Measurements from ENCODE around the gene ULBP2. TPM values are rescaled to one million over a fixed set of nuclear protein-coding genes. Genes with fewer than 3 reads are reported as not detected.

ULBP2 gene
- total RNA-seq, 2 experiments from 2014 or later = 1.8 to 1.9 TPM

DNA sequence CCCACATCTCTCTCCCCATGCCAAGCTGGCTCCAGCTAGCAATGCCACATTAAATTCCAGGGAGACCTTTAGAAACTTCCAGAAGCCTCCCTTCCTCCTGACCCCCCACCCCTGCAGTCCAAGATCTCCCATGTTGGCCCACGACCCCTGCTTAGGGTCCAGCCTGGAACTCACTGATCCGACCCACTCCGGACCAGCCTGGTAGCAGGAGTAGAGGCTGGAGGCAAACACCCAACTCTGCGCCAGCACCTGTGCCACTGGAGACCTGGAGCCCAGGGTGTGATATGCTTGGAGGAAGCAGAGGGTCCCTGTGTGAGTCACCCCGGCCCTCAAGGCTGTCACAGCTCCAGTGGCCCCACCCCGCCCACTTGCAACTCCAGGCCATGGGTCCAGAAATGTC is 18.7 kb downstream of the ULBP2 start:
- Mint-ChIP-seq H3K4me1 (ENCODE audit: low read depth) (peaks cover 24% of the 10 kb centered on the region), H3K9me3 (no peaks in the 10 kb centered on the region), H3K4me3 (no peak overlapping the region), H3K27ac (no peak overlapping the region), H3K27me3 (peaks cover 91% of the 10 kb centered on the region), H3K36me3 (ENCODE audit: low read depth) (no peaks in the 10 kb centered on the region)
- H3K27me3 ChIP-seq (ENCODE audit: control insufficient read depth in 1 of 2, insufficient read depth in 2 of 2, low read length in 2 of 2) = peaks cover 68 to 71% of the 10 kb centered on the region in 2 experiments
- peaks cover 0 to 18% of the 10 kb centered on the region in 2 experiments for H3K9me3 ChIP-seq (ENCODE audit: control insufficient read depth in 1 of 2, insufficient read depth in 1 of 2, low read length in 2 of 2)
- no peak overlapping the region for H3K4me3 ChIP-seq (ENCODE audit: low read length)
- H3K4me1 ChIP-seq (ENCODE audit: insufficient read depth, low read length) = peaks cover 29% of the 10 kb centered on the region
- POLR2A ChIA-PET = no interaction called here
- H3K36me3 ChIP-seq (ENCODE audit: insufficient read depth, low read length) = no peaks in the 10 kb centered on the region
- no peak for ATAC-seq (ENCODE audit: poor library complexity)
- no peak for DNase-seq
- intact Hi-C loops (cut with DNase I, micrococcal nuclease) = loop anchor here in 1 of 2 experiments (2.0 to 5.0 kb wide), 2 partner anchors 22 to 47 kb away; no protein-coding TSS in a partner anchor
- H3K27ac ChIP-seq (ENCODE audit: low read depth in 1 of 2, low read length in 2 of 2) = no peak overlapping the region
- CTCF ChIA-PET = no interaction called here
- TF ChIP-seq, protein P1, sequence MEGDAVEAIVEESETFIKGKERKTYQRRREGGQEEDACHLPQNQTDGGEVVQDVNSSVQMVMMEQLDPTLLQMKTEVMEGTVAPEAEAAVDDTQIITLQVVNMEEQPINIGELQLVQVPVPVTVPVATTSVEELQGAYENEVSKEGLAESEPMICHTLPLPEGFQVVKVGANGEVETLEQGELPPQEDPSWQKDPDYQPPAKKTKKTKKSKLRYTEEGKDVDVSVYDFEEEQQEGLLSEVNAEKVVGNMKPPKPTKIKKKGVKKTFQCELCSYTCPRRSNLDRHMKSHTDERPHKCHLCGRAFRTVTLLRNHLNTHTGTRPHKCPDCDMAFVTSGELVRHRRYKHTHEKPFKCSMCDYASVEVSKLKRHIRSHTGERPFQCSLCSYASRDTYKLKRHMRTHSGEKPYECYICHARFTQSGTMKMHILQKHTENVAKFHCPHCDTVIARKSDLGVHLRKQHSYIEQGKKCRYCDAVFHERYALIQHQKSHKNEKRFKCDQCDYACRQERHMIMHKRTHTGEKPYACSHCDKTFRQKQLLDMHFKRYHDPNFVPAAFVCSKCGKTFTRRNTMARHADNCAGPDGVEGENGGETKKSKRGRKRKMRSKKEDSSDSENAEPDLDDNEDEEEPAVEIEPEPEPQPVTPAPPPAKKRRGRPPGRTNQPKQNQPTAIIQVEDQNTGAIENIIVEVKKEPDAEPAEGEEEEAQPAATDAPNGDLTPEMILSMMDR (IDR thresholded peaks at IDR 0.05) = no peak

DNA sequence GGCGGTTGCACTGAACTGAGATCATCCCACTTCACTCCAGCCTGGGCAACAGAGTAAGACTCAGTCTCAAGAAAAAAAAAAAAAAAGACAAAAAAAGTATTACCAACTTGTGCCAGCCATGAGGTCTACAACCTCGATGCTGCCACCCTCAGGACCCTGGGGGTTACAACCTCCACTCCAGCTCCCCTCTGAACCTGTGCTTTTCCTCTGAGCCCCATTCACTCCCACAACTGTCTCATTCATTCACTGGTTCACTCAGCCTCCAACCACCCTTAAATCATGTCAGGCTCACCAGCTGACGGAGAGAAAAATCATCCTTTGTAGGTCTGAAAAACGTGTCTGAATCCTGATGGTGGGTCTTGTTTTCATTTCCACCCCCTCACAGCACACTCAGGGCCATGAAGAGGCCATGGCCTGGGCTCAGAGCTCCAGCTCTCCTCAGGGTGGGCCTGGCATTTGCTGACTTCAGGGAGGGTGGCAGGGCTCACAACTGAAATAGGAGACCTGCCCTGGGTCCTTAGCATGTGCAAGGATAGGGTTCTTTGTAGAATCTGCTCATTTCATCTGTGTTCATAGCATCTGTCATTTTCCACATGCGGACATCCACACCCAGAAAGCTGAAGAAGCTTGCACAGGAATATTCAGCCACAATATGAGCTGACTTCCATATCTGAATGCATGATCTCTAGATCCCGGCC is 20.1 kb downstream of the ULBP2 start:
- no peaks in the 10 kb centered on the region for H3K36me3 Mint-ChIP-seq (ENCODE audit: low read depth)
- intact Hi-C loops (cut with DNase I, micrococcal nuclease) = loop anchor here in 1 of 2 experiments (1.0 to 5.0 kb wide), 3 partner anchors 23 to 45 kb away; no protein-coding TSS in a partner anchor
- H3K27ac Mint-ChIP-seq = no peak overlapping the region
- H3K36me3 ChIP-seq (ENCODE audit: insufficient read depth, low read length) = no peaks in the 10 kb centered on the region
- no peaks in the 10 kb centered on the region for H3K9me3 Mint-ChIP-seq
- CTCF ChIA-PET = interaction anchor here (0.6 to 1.0 kb wide), 3 partner anchors 23 to 55 kb away, joined by 3 read pairs; no protein-coding TSS in a partner anchor
- no peak overlapping the region for H3K4me3 ChIP-seq (ENCODE audit: low read length)
- peak overlapping the region; percentile 59 for H3K4me3 Mint-ChIP-seq
- no peak overlapping the region for H3K27ac ChIP-seq (ENCODE audit: low read depth in 1 of 2, low read length in 2 of 2)
- H3K9me3 ChIP-seq (ENCODE audit: control insufficient read depth in 1 of 2, insufficient read depth in 1 of 2, low read length in 2 of 2) = peaks cover 0 to 18% of the 10 kb centered on the region in 2 experiments
- peak in 9 of 14 experiments; percentile 20 to 76 (median 39) for DNase-seq
- H3K4me1 Mint-ChIP-seq (ENCODE audit: low read depth) = peaks cover 28% of the 10 kb centered on the region
- peak; percentile 44 for ATAC-seq (ENCODE audit: poor library complexity)
- POLR2A ChIA-PET = no interaction called here
- peaks cover 89% of the 10 kb centered on the region for H3K27me3 Mint-ChIP-seq
- H3K4me1 ChIP-seq (ENCODE audit: insufficient read depth, low read length) = peaks cover 31% of the 10 kb centered on the region
- H3K27me3 ChIP-seq (ENCODE audit: control insufficient read depth in 1 of 2, insufficient read depth in 2 of 2, low read length in 2 of 2) = peaks cover 64 to 67% of the 10 kb centered on the region in 2 experiments
- TF ChIP-seq, protein P1 (IDR thresholded peaks at IDR 0.05) = peak; percentile 13

DNA sequence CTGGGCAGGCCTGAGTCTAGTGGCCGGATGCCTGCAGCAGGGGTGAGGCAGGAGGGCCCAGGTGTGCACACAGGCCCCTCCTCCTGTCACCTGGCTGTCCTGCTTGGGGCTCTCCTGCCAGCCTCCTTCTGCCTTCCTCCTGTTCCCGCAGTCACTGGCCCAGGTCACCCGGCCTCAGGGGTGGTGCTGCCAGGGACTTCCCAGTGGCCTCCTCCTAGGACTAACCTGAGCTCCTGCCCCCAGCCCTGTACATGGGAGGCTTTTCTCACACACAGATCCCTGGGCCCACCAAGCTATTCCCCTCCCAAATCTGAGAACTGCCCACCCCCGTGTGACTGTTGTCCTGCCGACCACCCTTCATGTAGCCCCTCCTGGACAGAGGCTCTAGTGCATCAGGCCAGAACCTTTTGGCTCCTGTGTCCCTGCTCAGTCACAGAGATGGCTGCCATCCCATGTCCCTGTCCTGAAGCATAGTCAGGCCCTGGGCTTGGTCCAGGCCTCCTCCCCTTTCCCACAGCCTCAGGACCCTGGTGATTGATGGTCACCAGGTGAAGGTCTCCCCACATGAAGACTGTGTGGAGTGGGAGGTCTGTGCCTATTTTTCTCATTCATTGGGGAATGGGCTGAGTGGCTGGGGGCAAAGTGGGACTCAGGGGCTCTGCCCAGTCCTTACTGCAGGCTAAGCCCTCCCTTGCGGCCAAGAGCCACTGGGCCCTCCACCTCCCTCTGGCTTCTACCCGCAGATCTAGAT is 20.8 kb downstream of the ULBP2 start:
- ATAC-seq (ENCODE audit: poor library complexity) (no peak), DNase-seq (no peak)
- peaks cover 64 to 71% of the 10 kb centered on the region in 2 experiments for H3K27me3 ChIP-seq (ENCODE audit: control insufficient read depth in 1 of 2, insufficient read depth in 2 of 2, low read length in 2 of 2)
- Mint-ChIP-seq H3K4me3 (peak overlapping the region; percentile 95), H3K36me3 (ENCODE audit: low read depth) (no peaks in the 10 kb centered on the region), H3K27me3 (peaks cover 95% of the 10 kb centered on the region), H3K27ac (no peak overlapping the region), H3K9me3 (no peaks in the 10 kb centered on the region), H3K4me1 (ENCODE audit: low read depth) (peaks cover 28% of the 10 kb centered on the region)
- TF ChIP-seq, protein P1 (IDR thresholded peaks at IDR 0.05) = no peak
- ChIA-PET CTCF (no interaction called here), POLR2A (no interaction called here)
- intact Hi-C loops (cut with DNase I, micrococcal nuclease) = loop anchor here in 1 of 2 experiments (5.0 kb wide), 1 partner anchor 45 kb away; no protein-coding TSS in a partner anchor
- no peaks in the 10 kb centered on the region for H3K36me3 ChIP-seq (ENCODE audit: insufficient read depth, low read length)
- peaks cover 31% of the 10 kb centered on the region for H3K4me1 ChIP-seq (ENCODE audit: insufficient read depth, low read length)
- peaks cover 0 to 18% of the 10 kb centered on the region in 2 experiments for H3K9me3 ChIP-seq (ENCODE audit: control insufficient read depth in 1 of 2, insufficient read depth in 1 of 2, low read length in 2 of 2)
- H3K27ac ChIP-seq (ENCODE audit: low read depth in 1 of 2, low read length in 2 of 2) = no peak overlapping the region
- peak overlapping the region; percentile 55 for H3K4me3 ChIP-seq (ENCODE audit: low read length)

All from CD4-positive, alpha-beta T cell (primary cell).